Activated T-cell treated with anti-CD3 and anti-CD28 coated beads, Interleukin-2, amount 50 U/mL, for 4 hours (primary cell): ENCODE measurements around the gene ST6GAL1. TPM values are rescaled to one million over a fixed set of nuclear protein-coding genes. Genes with fewer than 3 reads are reported as not detected.
"Not testable (repeated sequence)": the region's sequence is repeated elsewhere in the genome, so short reads cannot be mapped to it uniquely, and the experiment has no call there.

ENCODE experiments used
- ATAC-seq, 2 donors: fragments of 200-7000 bp; cut with Tn5 transposase; one replicate each; pipeline ENCODE4 v1.10.0; 2021
- DNase-seq: peaks from one replicate; pipeline ENCODE4 v3.0.0-alpha.2; 2020
- H3K27me3 Mint-ChIP-seq: one replicate; pipeline ENCODE4 v1.8.0; 2021; ENCODE audit warnings: low read depth, mixed read lengths
- H3K36me3 Mint-ChIP-seq: one replicate; pipeline ENCODE4 v1.8.0; 2022; ENCODE audit warnings: mixed read lengths; ENCODE audit not compliant: insufficient read depth
- H3K4me1 Mint-ChIP-seq: one replicate; pipeline ENCODE4 v1.8.0; 2021; ENCODE audit warnings: low read depth, mixed read lengths
- H3K4me3 Mint-ChIP-seq: one replicate; pipeline ENCODE4 v1.8.0; 2021; ENCODE audit warnings: mild to moderate bottlenecking, moderate library complexity, mixed read lengths
- H3K9me3 Mint-ChIP-seq: one replicate; pipeline ENCODE4 v1.8.0; 2021; ENCODE audit warnings: mixed read lengths
- total RNA-seq, 3 donors: library from RNA; stranded (reverse); gene quantifications; one replicate each; pipeline ENCODE4 v1.2.1, GENCODE V29; 2021

ST6GAL1 gene
- total RNA-seq, 3 donors from 2014 or later = 105 to 116 (median 112) TPM

GRCh38 chr3:186945255-186945823, 15.0 kb downstream of the ST6GAL1 start:
- H3K9me3 Mint-ChIP-seq = no peaks in the 10 kb centered on the region
- DNase-seq (no peak), ATAC-seq (no peak)
- peaks cover 63% of the 10 kb centered on the region for H3K4me1 Mint-ChIP-seq
- no peak overlapping the region for H3K4me3 Mint-ChIP-seq
- peaks cover 55% of the 10 kb centered on the region for H3K36me3 Mint-ChIP-seq
- H3K27me3 Mint-ChIP-seq = no peaks in the 10 kb centered on the region

- no peak overlapping the region for H3K4me3 Mint-ChIP-seq
- H3K36me3 Mint-ChIP-seq = peaks cover 58% of the 10 kb centered on the region
- no peaks in the 10 kb centered on the region for H3K27me3 Mint-ChIP-seq
- no peak for DNase-seq
- peaks cover 4% of the 10 kb centered on the region for H3K9me3 Mint-ChIP-seq
- peaks cover 69% of the 10 kb centered on the region for H3K4me1 Mint-ChIP-seq
- no peak for ATAC-seq
Measured at GRCh38 chr3:186946756-186947375, 16.5 kb downstream of the ST6GAL1 start.

GRCh38 chr3:186949281-186949982, 19.1 kb downstream of the ST6GAL1 start:
- peaks cover 61% of the 10 kb centered on the region for H3K36me3 Mint-ChIP-seq
- peaks cover 80% of the 10 kb centered on the region for H3K4me1 Mint-ChIP-seq
- no peaks in the 10 kb centered on the region for H3K27me3 Mint-ChIP-seq
- peaks cover 13% of the 10 kb centered on the region for H3K9me3 Mint-ChIP-seq
- H3K4me3 Mint-ChIP-seq = no peak overlapping the region
- DNase-seq (no peak), ATAC-seq (no peak)

GRCh38 chr3:186950402-186951093, 20.2 kb downstream of the ST6GAL1 start:
- Mint-ChIP-seq H3K27me3 (no peaks in the 10 kb centered on the region), H3K9me3 (peaks cover 13% of the 10 kb centered on the region), H3K36me3 (peaks cover 53% of the 10 kb centered on the region), H3K4me3 (no peak overlapping the region), H3K4me1 (peaks cover 86% of the 10 kb centered on the region)
- ATAC-seq (peak in 1 of 2 donors; percentile 36), DNase-seq (no peak)

GRCh38 chr3:186951640-186952552, 21.6 kb downstream of the ST6GAL1 start:
- ATAC-seq (no peak), DNase-seq (no peak)
- peaks cover 59% of the 10 kb centered on the region for H3K36me3 Mint-ChIP-seq
- no peaks in the 10 kb centered on the region for H3K27me3 Mint-ChIP-seq
- peaks cover 94% of the 10 kb centered on the region for H3K4me1 Mint-ChIP-seq
- H3K9me3 Mint-ChIP-seq = peaks cover 13% of the 10 kb centered on the region
- no peak overlapping the region for H3K4me3 Mint-ChIP-seq

- Mint-ChIP-seq H3K4me1 (peaks cover 93% of the 10 kb centered on the region), H3K9me3 (peaks cover 13% of the 10 kb centered on the region), H3K36me3 (peaks cover 60% of the 10 kb centered on the region), H3K27me3 (no peaks in the 10 kb centered on the region), H3K4me3 (peak overlapping the region; percentile 55)
- DNase-seq (no peak), ATAC-seq (peak; percentile 80 to 89)
Measured at GRCh38 chr3:186953011-186953487, 22.7 kb downstream of the ST6GAL1 start.

- peaks cover 86% of the 10 kb centered on the region for H3K4me1 Mint-ChIP-seq
- H3K4me3 Mint-ChIP-seq, DNase-seq, H3K27me3 Mint-ChIP-seq: not testable (repeated sequence)
- ATAC-seq = peak; percentile 23 to 38
- H3K36me3 Mint-ChIP-seq = peaks cover 54% of the 10 kb centered on the region
- H3K9me3 Mint-ChIP-seq = peaks cover 13% of the 10 kb centered on the region
Measured at GRCh38 chr3:186953992-186954699, 23.8 kb downstream of the ST6GAL1 start.

GRCh38 chr3:186955898-186956696, 25.8 kb downstream of the ST6GAL1 start:
- Mint-ChIP-seq H3K4me3 (no peak overlapping the region), H3K4me1 (peaks cover 81% of the 10 kb centered on the region), H3K9me3 (peaks cover 13% of the 10 kb centered on the region), H3K36me3 (peaks cover 44% of the 10 kb centered on the region), H3K27me3 (no peaks in the 10 kb centered on the region)
- ATAC-seq (no peak), DNase-seq (no peak)

- Mint-ChIP-seq H3K27me3 (no peaks in the 10 kb centered on the region), H3K4me3 (no peak overlapping the region), H3K4me1 (peaks cover 74% of the 10 kb centered on the region), H3K36me3 (peaks cover 30% of the 10 kb centered on the region), H3K9me3 (no peaks in the 10 kb centered on the region)
- ATAC-seq = peak; percentile 34 to 36
- no peak for DNase-seq
Measured at GRCh38 chr3:186959029-186959624, 28.8 kb downstream of the ST6GAL1 start.

GRCh38 chr3:186960347-186960746, 30.0 kb downstream of the ST6GAL1 start:
- Mint-ChIP-seq H3K4me3 (no peak overlapping the region), H3K36me3 (peaks cover 30% of the 10 kb centered on the region), H3K27me3 (no peaks in the 10 kb centered on the region), H3K9me3 (no peaks in the 10 kb centered on the region), H3K4me1 (peaks cover 74% of the 10 kb centered on the region)
- ATAC-seq (no peak), DNase-seq (no peak)

- Mint-ChIP-seq H3K27me3 (no peaks in the 10 kb centered on the region), H3K4me1 (peaks cover 67% of the 10 kb centered on the region), H3K4me3 (no peak overlapping the region), H3K36me3 (peaks cover 23% of the 10 kb centered on the region), H3K9me3 (no peaks in the 10 kb centered on the region)
- DNase-seq (no peak), ATAC-seq (no peak)
Measured at GRCh38 chr3:186962445-186962844, 32.1 kb downstream of the ST6GAL1 start.

- Mint-ChIP-seq H3K9me3 (no peaks in the 10 kb centered on the region), H3K36me3 (peaks cover 33% of the 10 kb centered on the region), H3K4me1 (peaks cover 73% of the 10 kb centered on the region), H3K27me3 (no peaks in the 10 kb centered on the region), H3K4me3 (no peak overlapping the region)
- no peak for DNase-seq
- no peak for ATAC-seq
Measured at GRCh38 chr3:186963636-186964035, 33.3 kb downstream of the ST6GAL1 start.
